GM21360 (cell line): Measurements from ENCODE around the gene SLCO1B3.
"Not testable (repeated sequence)": the region's sequence is repeated elsewhere in the genome, so short reads cannot be mapped to it uniquely, and the experiment has no call there.

ENCODE experiments used
- ATAC-seq: cut with Tn5 transposase; IDR thresholded peaks from one replicate; pipeline ENCODE4 v1.9.1; 2021; ENCODE audit warnings: mild to moderate bottlenecking, moderate library complexity; ENCODE audit not compliant: unreplicated experiment

Gene SLCO1B3

GRCh38 chr12:20810487-20810886 lies at the start of gene SLCO1B3:
SLCO1B3 (plus strand) TSS chr12:20810705; CDS start chr12:20815739, 5,034 bp downstream.
- no peak for ATAC-seq

GRCh38 chr12:20777420-20777819 lies 33.1 kb upstream of the SLCO1B3 start:
- ATAC-seq = no peak

GRCh38 chr12:20778969-20779368 lies 31.5 kb upstream of the SLCO1B3 start:
- ATAC-seq = no peak

- not testable (repeated sequence) for ATAC-seq
Observed at GRCh38 chr12:20779971-20780370, 30.5 kb upstream of the SLCO1B3 start.

GRCh38 chr12:20783796-20784357 lies 26.6 kb upstream of the SLCO1B3 start:
- not testable (repeated sequence) for ATAC-seq

- ATAC-seq = no peak
Observed at GRCh38 chr12:20792971-20793370, 17.5 kb upstream of the SLCO1B3 start.

GRCh38 chr12:20798554-20798953 lies 12.0 kb upstream of the SLCO1B3 start:
- ATAC-seq = no peak

GRCh38 chr12:20800160-20800559 lies 10.3 kb upstream of the SLCO1B3 start:
- no peak for ATAC-seq

- ATAC-seq = no peak
Observed at GRCh38 chr12:20801035-20801434, 9.5 kb upstream of the SLCO1B3 start.

- ATAC-seq = no peak
Observed at GRCh38 chr12:20805921-20806320, 4.6 kb upstream of the SLCO1B3 start.

- no peak for ATAC-seq
Observed at GRCh38 chr12:20807192-20808080, 3.1 kb upstream of the SLCO1B3 start.

- ATAC-seq = no peak
Observed at GRCh38 chr12:20808521-20808920, 2.0 kb upstream of the SLCO1B3 start.

- no peak for ATAC-seq
Observed at GRCh38 chr12:20815574-20815973, 5.1 kb downstream of the SLCO1B3 start.

GRCh38 chr12:20822415-20822814 lies 11.9 kb downstream of the SLCO1B3 start:
- ATAC-seq = no peak

GRCh38 chr12:20822925-20823324 lies 12.4 kb downstream of the SLCO1B3 start:
- no peak for ATAC-seq

- ATAC-seq = no peak
Observed at GRCh38 chr12:20829919-20830318, 19.4 kb downstream of the SLCO1B3 start.

GRCh38 chr12:20830456-20830855 lies 20.0 kb downstream of the SLCO1B3 start:
- no peak for ATAC-seq

GRCh38 chr12:20832911-20833310 lies 22.4 kb downstream of the SLCO1B3 start:
- ATAC-seq = no peak

- no peak for ATAC-seq
Observed at GRCh38 chr12:20852649-20853048, 42.1 kb downstream of the SLCO1B3 start.

- no peak for ATAC-seq
Observed at GRCh38 chr12:20863056-20863455, 52.6 kb downstream of the SLCO1B3 start.

- ATAC-seq = no peak
Observed at GRCh38 chr12:20865873-20866272, 55.4 kb downstream of the SLCO1B3 start.

GRCh38 chr12:20868277-20868676 lies 57.8 kb downstream of the SLCO1B3 start:
- no peak for ATAC-seq
